Fibroblast of lung (primary cell): ENCODE data around the gene NPC1L1.

Experiments used
- EZH2 ChIP-seq: IDR thresholded peaks from 2 replicates; pipeline ENCODE4 v1.5.1; 2012; ENCODE audit warnings: low read length, control low read depth, mild to moderate bottlenecking; ENCODE audit errors: missing control alignments
- TF ChIP-seq, protein P1 (sequence below), 2 donors: IDR thresholded peaks in 1 of 2; conservative IDR thresholded peaks in 1 of 2; 1 replicate in 1 of 2; 2 replicates in 1 of 2; pipeline ENCODE4 v1.5.1; 2011 to 2012; ENCODE audit warnings: low read length in 2 of 2, control low read depth in 1 of 2, inconsistent platforms in 1 of 2, low read depth in 1 of 2, mild to moderate bottlenecking in 1 of 2

DNA sequence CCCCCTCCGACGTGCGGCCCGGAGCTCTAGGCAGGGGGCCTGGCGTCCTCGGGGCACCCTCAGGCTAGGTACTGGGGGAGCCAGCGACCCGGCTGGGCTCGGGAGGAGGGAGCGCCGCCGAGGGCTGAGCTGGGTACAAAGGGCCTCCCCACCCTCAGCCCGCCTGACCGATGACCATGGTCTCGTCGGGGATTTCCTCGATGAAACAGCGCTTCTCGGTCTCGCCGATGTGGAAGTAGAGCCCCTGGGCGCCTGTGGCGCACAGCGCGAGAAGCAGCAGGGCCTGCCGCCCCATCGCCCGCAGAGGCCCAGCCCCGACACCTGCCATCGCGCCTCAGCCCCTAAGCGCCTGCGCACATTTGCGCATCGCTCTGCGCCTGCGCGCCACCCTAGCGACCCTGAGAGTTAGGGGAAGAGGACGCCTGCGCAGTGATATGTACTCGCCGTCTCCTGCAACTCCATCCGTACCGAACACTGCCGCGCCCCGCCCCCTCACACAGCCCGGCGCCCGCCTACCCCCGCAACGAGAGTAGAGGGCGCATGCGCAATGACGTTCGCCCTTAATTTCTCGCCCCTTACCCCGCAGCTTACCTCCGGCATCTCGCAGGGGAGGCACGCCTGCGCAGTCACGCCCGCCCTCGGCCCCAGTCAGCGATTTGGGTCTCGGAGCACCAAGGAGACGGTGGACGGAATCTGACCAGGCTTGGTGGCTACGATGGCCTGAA lies 40.9 kb upstream of the NPC1L1 start, which contains the start of gene TMED4:
- no peak for TF ChIP-seq EZH2
- TF ChIP-seq, protein P1, sequence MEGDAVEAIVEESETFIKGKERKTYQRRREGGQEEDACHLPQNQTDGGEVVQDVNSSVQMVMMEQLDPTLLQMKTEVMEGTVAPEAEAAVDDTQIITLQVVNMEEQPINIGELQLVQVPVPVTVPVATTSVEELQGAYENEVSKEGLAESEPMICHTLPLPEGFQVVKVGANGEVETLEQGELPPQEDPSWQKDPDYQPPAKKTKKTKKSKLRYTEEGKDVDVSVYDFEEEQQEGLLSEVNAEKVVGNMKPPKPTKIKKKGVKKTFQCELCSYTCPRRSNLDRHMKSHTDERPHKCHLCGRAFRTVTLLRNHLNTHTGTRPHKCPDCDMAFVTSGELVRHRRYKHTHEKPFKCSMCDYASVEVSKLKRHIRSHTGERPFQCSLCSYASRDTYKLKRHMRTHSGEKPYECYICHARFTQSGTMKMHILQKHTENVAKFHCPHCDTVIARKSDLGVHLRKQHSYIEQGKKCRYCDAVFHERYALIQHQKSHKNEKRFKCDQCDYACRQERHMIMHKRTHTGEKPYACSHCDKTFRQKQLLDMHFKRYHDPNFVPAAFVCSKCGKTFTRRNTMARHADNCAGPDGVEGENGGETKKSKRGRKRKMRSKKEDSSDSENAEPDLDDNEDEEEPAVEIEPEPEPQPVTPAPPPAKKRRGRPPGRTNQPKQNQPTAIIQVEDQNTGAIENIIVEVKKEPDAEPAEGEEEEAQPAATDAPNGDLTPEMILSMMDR (conservative IDR thresholded peaks at IDR 0.05 in 1 of 2, IDR thresholded peaks at IDR 0.05 in 1 of 2; ENCODE audit: low read depth in 1 of 2, low read length in 2 of 2): no peak
